Daoy (cell line): Measurements from ENCODE around the gene MOB3C. TPM values are rescaled to one million over a fixed set of nuclear protein-coding genes. Genes with fewer than 3 reads are reported as not detected.

Experiments used
- DNase-seq: peaks from one replicate; pipeline ENCODE4 v3.0.0-alpha.2; 2015; ENCODE audit warnings: low read depth
- total RNA-seq: library from RNA; depleted of rRNA; stranded (reverse); fragments of >200 nt; shearing (Covaris generic); gene quantifications from 2 replicates; pipeline ENCODE4 v1.2.3, GENCODE V29; 2014

The MOB3C gene
- total RNA-seq, 1 experiment from 2014 or later: 5.1 TPM

- no peak for DNase-seq
Observed at GRCh38 chr1:46638921-46639320, 22.3 kb upstream of the MOB3C start.

GRCh38 chr1:46637444-46638083 is 21.0 kb upstream of the MOB3C start:
- no peak for DNase-seq

DNA sequence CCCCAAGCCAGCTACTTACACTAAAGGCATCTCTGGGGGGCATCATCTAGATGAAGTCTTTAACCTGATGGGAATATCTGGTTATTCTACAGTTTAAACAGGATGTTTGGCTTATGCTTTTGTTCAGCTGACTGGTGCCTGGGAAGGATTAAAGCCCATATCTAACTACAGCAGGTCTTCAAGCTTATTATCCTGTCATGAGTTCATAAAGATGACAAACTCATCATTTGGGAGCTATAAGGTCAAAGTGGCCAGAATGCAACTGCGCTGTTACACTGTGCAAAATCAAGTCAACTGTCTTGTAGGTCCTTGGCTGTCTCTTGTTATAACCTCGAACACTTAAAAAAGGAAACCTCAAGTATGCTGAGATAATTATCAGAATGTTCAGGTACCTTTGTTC is 18.6 kb upstream of the MOB3C start:
- DNase-seq: no peak

DNA sequence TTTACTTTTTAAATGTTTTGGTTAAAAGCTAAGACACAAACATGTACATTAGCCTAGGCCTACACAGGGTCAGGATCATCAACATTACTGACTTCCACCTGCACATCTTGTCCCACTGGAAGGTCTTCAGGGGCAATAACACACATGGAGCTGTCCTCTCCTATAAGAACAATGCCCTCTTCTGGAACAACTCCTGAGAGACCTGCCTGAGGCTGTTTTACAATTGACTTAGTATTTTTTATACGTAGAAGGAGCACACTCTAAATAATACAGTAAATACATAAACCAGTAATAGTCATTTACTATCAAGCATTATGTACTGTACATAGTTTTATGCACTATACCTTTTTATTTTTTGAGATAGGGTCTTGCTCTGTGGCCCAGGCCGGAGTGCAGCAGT is 14.1 kb upstream of the MOB3C start:
- no peak for DNase-seq

GRCh38 chr1:46623743-46624644 is 7.4 kb upstream of the MOB3C start:
- no peak for DNase-seq

GRCh38 chr1:46622344-46622743 is 5.7 kb upstream of the MOB3C start:
- peak; percentile 42 for DNase-seq

DNA sequence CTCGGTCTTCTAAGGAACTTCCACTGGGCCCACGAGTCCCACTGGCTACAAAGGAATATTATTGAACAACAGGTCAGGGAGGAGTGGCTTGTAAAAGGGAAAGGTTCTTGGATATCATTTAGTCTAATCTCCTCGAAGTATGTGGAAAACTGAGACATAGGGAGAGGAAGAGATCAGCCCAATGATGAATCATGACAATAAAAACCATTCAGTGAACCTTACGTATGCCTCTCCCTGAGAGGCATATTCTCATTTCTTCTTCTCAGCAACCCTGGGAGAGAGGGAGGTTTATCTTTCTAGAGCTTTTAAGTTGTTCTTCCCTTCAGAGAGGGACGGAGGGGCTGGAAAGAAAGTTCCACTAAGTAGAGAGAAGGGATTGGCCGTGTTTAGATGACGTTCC is 5.3 kb upstream of the MOB3C start:
- peak; percentile 26 for DNase-seq

GRCh38 chr1:46619656-46620258 is 3.1 kb upstream of the MOB3C start:
- no peak for DNase-seq

DNA sequence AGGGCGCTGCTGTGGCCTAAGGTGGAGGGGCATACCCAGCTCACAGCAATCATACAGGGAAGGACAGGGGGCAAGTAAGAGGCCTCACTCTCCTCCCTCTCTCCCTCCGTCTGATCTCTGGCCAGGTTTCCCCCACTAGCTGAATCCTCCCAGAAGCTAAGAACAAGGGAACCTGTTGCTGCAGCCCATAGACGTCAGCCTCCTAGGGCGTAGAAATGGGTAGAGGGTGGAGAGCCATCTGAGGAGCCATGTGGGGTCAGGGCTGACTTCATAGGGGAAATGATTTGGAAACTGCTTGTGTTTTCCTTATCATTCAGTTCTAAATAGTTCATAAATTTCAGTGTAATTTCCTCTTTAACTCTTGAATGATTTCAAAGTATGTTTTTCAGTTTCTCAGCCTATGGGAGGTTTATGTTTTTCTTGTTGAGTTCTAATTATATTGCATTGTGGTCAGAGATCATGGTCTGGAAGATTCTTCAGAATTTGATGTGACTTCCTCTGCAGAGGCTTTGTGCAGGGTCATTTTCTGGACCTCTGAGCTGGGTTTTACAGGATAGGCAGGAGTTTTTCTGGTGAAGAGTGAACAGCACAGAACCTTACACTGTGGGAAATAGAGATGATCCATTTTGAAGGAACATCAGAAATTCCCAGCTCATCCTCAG is 2.3 kb upstream of the MOB3C start:
- DNase-seq: no peak

GRCh38 chr1:46617833-46618232 is 1.2 kb upstream of the MOB3C start:
- DNase-seq: no peak

DNA sequence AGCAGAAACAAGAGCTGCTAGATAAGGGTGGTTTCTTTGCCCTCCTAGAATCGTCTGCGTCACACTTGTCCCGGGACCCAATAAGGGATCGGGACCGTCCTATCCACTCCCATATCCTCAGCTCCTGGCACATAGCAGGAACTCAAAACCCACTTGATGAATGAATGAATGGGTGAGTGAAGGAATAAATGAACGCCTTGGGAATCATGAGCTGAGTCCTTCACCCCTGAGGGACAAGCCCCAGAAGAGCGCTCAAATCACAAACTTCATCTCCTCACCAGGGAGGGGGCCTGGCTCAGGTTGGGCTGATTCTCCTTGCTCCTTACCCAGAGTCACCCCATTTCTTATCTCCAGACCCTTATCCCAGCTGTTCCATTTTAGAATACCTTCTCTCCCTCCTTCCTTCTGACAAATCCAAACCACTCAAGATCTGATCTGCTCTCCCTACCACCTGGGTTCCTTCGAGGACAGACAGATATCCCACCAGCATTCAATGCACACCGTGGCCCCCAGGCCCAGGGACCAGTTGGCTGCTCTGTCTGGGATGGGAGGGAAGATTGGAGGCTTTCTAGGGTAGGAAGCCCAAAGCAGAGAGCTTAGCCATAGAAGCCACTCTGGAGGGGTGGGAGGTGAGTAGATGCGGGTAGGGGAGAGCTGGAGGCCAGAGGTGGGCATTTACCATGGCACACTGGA is 643 bp upstream of the MOB3C start:
- no peak for DNase-seq

- no peak for DNase-seq
Observed at GRCh38 chr1:46615735-46616134, 876 bp downstream of the MOB3C start.

- DNase-seq: no peak
Observed at GRCh38 chr1:46615088-46615487, 1.5 kb downstream of the MOB3C start.

DNA sequence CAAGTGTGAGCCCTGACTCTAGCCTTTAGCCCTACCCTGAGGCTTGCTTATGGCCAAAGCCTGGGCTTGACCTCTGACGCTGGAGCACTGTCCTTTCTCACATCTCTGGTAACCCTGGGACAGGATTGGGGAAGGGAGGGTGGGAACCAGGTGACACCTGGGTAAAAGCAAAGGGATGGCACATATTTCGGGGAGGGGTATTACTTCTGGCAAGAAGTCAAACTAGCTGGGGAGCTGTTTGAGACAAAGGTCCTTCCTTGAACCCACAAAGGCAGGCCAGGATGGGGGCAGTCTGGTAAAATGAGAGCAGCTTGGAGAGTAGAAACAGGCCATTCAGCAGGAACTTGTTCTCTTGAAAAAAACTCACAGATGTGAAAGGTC is 2.0 kb downstream of the MOB3C start:
- no peak for DNase-seq

DNA sequence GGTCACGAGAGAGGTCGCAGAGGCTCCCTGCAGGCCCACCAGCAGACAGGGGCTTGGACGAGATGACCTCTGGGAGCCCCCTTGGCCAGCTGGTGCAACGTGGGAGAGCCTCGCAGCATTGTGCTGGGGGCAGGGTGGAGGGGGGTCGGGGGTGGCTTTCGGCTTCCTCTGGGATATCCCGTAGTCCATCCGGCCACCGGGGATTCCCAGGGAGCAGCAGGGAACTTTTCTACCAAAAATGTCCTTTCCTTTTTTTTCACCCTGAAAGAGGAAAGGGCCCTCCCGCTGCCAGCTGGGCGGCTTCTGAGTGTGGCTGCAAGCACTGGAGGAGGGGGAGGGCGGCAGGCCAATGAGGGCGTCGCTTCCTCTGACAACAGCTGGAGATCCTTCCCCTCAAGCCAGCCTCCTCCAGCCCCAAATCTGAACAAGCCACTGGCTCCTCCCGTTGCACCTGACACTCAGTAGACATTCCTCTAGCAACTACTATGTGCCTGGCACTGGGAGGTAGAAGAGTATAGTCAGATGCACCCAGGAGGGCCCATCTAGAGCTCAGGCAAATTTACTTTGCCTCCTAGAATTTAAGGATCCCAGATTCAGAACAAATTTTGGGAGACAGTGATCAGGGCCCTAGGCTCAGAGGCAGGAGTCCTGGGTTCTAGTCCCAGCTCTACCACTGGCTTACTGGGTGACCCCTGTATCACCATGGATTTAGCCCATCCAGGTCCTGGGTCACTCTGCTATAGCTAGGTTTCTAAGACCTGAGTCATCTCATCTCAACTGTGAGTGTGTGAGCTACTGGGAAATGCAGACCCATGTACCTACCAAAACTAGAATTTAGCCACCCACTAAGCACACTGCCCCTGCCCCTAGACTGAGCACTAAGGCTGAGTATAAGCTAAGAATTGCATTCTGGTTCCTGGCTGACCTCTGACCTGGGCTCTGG is 2.7 kb downstream of the MOB3C start:
- DNase-seq: peak; percentile 74

DNA sequence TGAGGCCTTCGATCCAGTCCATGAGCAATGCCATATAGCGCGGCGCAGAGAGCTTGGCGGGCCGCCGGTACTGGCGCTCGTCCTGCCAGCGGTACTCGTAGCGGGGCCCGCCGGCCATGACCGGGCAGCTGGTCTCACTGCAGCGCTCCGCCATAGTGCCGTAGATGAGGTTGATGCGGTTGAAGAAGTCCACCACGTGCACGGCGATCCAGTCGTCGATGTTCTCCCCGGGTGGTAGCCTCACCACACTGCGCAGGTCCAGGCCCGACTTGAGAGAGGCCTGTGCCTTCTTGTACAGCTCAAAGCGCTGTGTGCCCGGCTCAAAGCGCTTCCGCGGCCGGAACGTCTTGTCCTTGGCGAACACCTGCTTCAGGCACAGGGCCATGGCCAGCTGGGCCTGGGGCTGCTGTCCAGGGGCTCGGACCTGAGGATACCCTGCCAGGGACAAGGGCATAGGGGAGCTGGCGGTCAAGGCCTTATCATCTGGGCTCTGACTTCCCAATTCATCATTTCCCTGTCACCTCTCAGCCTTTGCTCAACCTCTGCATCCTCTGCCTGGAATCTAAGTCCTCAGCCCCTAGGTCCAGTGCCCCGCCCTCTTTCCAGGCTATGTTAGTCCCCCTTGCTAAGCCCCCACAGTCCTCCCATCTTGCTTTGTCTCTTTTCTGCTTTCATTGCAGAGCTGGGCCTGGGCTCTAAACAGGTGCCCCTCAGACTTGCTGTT is 3.5 kb downstream of the MOB3C start:
- no peak for DNase-seq

DNA sequence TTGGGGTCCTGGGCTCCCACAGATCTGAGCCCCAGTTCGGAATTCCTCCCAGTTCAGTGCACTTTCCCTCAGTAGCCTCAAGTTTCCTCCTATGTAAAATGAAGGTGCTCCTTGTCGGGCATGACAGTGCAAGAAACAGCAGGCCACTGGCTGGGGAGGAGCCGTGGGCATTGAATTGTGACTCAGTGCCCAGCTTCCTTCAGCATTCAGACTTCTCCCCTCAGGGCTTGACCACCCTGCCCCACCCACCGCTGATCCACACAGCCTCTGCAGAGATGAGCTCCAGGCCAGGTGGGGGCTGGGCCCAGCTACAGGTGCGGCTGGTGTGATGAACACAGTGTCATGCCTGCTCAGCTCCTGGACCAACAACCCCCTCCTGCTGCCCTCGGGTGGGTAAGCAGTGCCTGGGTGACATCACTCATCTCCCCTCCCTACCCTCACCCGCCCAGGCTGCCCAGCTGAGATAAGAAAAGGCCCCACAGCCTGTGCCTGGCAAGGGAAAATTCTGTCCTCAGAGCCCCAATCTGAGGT is 4.9 kb downstream of the MOB3C start:
- peak; percentile 84 for DNase-seq

DNA sequence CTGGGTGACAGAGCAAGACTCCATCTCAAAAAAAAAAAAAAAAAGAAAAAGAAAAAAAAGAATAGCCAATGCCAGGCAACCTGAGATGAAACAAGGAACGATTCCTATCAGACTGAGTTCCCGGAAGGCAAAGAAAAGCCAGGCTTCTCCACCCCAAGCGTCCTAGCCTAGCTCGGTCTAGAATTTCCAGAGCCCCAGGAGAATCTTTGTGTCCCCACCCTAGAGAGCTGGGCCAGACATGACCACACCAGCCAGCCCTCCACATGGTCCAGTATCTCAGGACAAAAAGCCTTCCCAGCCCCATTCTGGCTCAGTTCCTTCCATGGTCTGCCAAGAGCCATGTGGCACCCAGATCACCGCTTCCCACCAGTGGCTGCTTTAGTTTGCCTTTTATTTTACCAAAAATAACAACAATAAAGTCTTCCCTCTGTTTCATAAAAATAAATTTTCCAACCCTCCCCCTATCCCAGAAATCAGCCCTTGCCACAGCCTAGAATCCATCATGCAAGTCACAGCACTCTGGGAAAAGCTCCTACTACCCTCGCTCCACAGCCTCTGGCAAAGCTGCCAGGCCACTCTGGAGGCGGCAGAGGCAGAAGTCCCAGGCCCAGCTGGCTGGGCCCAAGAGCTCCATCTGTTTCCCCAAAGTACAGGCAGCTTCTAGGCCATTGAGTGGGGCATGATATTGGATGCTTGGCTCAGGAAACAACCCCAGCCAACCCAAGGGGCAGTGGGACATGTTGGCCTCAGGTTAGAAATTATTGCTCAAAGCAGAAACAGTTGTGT is 9.1 kb downstream of the MOB3C start:
- no peak for DNase-seq
